PFSK-1 (cell line): ENCODE data around the gene PLAC9.

ENCODE experiments used
- FOXP2 ChIP-seq: optimal IDR thresholded peaks from 2 replicates; pipeline ENCODE3; 2011; ENCODE audit warnings: borderline replicate concordance, control low read depth, inconsistent platforms; ENCODE audit not compliant: insufficient read depth; ENCODE audit errors: extremely low read length, extremely low read depth
- POLR2AphosphoS5 ChIP-seq: IDR thresholded peaks from 2 replicates; pipeline ENCODE4 v1.6.1; 2012; ENCODE audit warnings: low read depth, mild to moderate bottlenecking, control low read depth, low read length, moderate library complexity
- REST ChIP-seq, 2 experiments: IDR thresholded peaks; 2 replicates each; pipeline versions ENCODE4 v1.6.1 to v1.8.0; 2011 to 2012; ENCODE audit warnings: low read depth in 2 of 2, low read length in 2 of 2, control low read depth in 1 of 2, inconsistent platforms in 1 of 2, mild to moderate bottlenecking in 1 of 2, moderate library complexity in 1 of 2; ENCODE audit not compliant: insufficient read depth in 1 of 2
- SIN3A ChIP-seq: IDR thresholded peaks from 2 replicates; pipeline ENCODE4 v1.6.1; 2012; ENCODE audit warnings: mild to moderate bottlenecking, low read length, moderate library complexity, borderline replicate concordance; ENCODE audit not compliant: insufficient read depth
- TAF1 ChIP-seq: IDR thresholded peaks from 2 replicates; pipeline ENCODE4 v1.6.1; 2012; ENCODE audit warnings: low read length, control low read depth, borderline replicate concordance; ENCODE audit not compliant: insufficient read depth

Gene PLAC9

GRCh38 chr10:80141696-80142460 lies 9.3 kb downstream of the PLAC9 start:
- TF ChIP-seq REST (IDR thresholded peaks at IDR 0.05; ENCODE audit: insufficient read depth in 1 of 2, low read depth in 2 of 2, low read length in 2 of 2) (no peak), SIN3A (no peak), TAF1 (no peak), FOXP2 (no peak), POLR2AphosphoS5 (no peak)

GRCh38 chr10:80144067-80144695 lies 11.7 kb downstream of the PLAC9 start:
- TF ChIP-seq REST (IDR thresholded peaks at IDR 0.05; ENCODE audit: insufficient read depth in 1 of 2, low read depth in 2 of 2, low read length in 2 of 2), result no peak
- no peak for TF ChIP-seq POLR2AphosphoS5
- no peak for TF ChIP-seq TAF1
- no peak for TF ChIP-seq FOXP2
- TF ChIP-seq SIN3A, result no peak

- TF ChIP-seq REST (IDR thresholded peaks at IDR 0.05; ENCODE audit: insufficient read depth in 1 of 2, low read depth in 2 of 2, low read length in 2 of 2), result no peak
- no peak for TF ChIP-seq TAF1
- TF ChIP-seq POLR2AphosphoS5, result no peak
- no peak for TF ChIP-seq FOXP2
- TF ChIP-seq SIN3A, result no peak
Observed at GRCh38 chr10:80144696-80145131, 12.2 kb downstream of the PLAC9 start.

- TF ChIP-seq POLR2AphosphoS5, result no peak
- no peak for TF ChIP-seq FOXP2
- no peak for TF ChIP-seq SIN3A
- no peak for TF ChIP-seq REST (IDR thresholded peaks at IDR 0.05; ENCODE audit: insufficient read depth in 1 of 2, low read depth in 2 of 2, low read length in 2 of 2)
- TF ChIP-seq TAF1, result no peak
Observed at GRCh38 chr10:80146918-80147317, 14.4 kb downstream of the PLAC9 start.
